ENCODE measurements around the gene KDM3A.

Gene KDM3A

DNA sequence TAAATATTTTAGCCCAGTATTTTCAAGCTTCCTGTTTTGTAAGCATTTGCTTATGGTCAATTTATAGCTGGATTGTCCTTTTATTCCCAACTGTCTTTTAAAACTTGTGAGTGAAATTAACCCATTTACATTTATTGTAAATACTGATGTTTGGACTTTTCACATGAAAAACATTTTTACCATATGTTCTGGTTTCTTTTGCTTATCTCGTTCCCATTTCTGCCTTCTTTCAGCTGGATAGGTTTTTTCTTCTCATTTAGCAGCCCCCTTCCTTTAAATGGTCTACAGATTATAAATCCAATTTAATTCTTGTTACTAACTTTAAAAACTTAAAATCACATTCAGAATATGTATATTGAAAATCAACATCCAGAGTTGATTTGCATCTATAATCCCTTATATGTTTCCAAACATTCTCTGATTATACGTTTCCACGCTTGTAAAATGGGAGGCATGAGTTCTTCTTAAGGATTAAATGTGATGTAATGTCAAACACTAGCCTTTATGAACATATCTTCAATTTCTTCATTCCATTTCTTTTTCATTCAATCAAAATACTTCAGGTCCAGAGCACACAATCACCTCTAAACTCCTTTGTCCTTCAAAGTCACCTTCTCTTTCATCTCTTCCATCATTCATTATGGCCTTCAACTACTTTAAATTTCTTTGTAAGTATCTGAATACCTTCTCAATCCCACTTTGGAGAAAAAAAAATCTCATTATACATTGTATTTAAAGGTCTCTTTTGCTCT is 1.1 kb upstream of the KDM3A start:
- Histone ChIP-seq H3K9ac (ENCODE audit: low read length) (no peak overlapping the region), H3K27me3 (ENCODE audit: control insufficient read depth, insufficient read depth, low read length) (no peaks in the 10 kb centered on the region), H3K9me3 (ENCODE audit: control insufficient read depth, low read length) (peaks cover 9% of the 10 kb centered on the region), H3K4me1 (ENCODE audit: control insufficient read depth, insufficient read depth, low read length) (peaks cover 12% of the 10 kb centered on the region), H3K36me3 (ENCODE audit: control insufficient read depth, insufficient read depth, low read length) (no peaks in the 10 kb centered on the region), H3K4me3 (ENCODE audit: low read length) (no peak overlapping the region)

DNA sequence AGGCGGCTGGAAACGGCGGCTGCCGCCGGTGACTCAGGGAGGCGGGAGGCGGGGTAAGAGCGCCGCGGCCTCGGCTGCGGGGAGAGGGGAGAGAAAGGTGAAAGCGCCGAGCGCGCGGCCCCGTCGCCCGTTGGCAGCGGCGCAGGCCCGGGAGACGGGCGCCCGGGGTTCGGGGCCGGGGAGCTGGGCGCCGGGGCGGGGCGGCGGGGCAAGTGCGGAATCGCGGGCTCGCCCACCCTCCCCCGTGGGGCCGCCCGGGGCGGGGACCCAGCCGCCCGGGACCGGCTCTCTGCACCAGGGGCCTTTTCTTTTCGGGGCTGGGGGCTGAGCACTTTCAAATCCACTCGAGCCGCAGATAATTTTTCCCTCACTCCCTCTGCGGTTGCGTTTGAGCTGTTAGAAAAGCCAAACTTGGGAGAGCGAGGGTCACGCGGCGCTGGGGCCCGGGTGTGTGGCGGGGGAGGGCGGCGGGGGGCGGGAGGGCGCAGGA is 266 bp downstream of the KDM3A start:
- Histone ChIP-seq H3K36me3 (ENCODE audit: control insufficient read depth, insufficient read depth, low read length) (no peaks in the 10 kb centered on the region), H3K4me1 (ENCODE audit: control insufficient read depth, insufficient read depth, low read length) (peaks cover 12% of the 10 kb centered on the region), H3K9me3 (ENCODE audit: control insufficient read depth, low read length) (peaks cover 9% of the 10 kb centered on the region), H3K27me3 (ENCODE audit: control insufficient read depth, insufficient read depth, low read length) (no peaks in the 10 kb centered on the region), H3K9ac (ENCODE audit: low read length) (peak overlapping the region; percentile 81), H3K4me3 (ENCODE audit: low read length) (no peak overlapping the region)

DNA sequence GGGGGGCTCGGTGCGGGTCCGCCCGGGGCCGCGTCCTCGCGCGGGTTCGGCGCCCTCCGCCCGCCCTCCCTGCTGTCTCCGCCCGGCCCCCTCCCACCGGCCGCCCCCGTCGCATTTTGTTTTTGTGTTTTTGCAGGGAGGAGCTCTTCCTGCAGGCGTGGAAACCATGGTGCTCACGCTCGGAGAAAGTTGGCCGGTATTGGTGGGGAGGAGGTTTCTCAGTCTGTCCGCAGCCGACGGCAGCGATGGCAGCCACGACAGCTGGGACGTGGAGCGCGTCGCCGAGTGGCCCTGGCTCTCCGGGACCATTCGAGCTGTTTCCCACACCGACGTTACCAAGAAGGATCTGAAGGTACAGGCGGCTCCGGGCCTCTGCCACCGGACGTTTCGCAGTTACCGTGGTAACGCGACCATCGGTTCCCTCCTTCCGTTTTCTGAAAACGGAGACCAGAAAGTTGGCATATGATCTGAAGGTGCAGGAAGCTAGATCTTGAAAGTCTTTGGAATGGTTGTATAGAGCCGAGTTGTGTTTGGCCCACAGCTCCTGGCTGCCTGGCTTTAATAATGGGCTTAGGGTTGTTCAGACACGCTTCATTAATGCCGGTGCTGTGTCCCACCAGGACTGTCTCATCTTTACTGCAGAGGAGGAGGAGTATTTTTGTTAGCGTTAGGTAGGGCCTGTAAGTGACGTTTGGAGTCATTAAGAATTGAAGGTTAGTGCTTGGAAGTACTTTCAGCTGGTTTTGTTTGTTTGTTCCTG is 891 bp downstream of the KDM3A start:
- Histone ChIP-seq H3K4me1 (ENCODE audit: control insufficient read depth, insufficient read depth, low read length) (peaks cover 12% of the 10 kb centered on the region), H3K27me3 (ENCODE audit: control insufficient read depth, insufficient read depth, low read length) (no peaks in the 10 kb centered on the region)

DNA sequence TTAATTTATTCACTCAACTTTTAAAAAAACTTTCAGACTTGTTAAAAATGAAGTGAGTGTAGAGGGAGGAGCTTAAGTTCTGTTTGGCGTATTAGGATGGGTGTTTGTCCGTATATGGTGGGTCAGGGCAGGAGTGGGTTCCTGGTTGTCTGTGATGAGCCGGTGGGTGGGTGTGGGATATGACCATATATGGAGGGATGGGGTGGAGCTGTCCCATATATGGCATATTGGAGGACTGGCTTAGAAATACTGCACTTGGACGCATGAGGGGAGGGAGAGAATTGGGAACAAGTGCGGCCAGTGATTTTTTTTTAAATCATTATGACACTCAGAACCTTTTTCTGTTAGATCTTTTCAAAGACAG is 1.5 kb downstream of the KDM3A start:
- Histone ChIP-seq H3K4me1 (ENCODE audit: control insufficient read depth, insufficient read depth, low read length) (peaks cover 12% of the 10 kb centered on the region), H3K4me3 (ENCODE audit: low read length) (peak overlapping the region; percentile 92), H3K27me3 (ENCODE audit: control insufficient read depth, insufficient read depth, low read length) (no peaks in the 10 kb centered on the region), H3K9ac (ENCODE audit: low read length) (peak overlapping the region; percentile 72), H3K9me3 (ENCODE audit: control insufficient read depth, low read length) (peaks cover 9% of the 10 kb centered on the region), H3K36me3 (ENCODE audit: control insufficient read depth, insufficient read depth, low read length) (no peaks in the 10 kb centered on the region)

More for the DNA sequence above, 891 bp downstream of the KDM3A start:
- peaks cover 9% of the 10 kb centered on the region for H3K9me3 ChIP-seq (ENCODE audit: control insufficient read depth, low read length)
- H3K4me3 ChIP-seq (ENCODE audit: low read length), result peak overlapping the region; percentile 92
- H3K36me3 ChIP-seq (ENCODE audit: control insufficient read depth, insufficient read depth, low read length), result no peaks in the 10 kb centered on the region
- H3K9ac ChIP-seq (ENCODE audit: low read length), result peak overlapping the region; percentile 72

DNA sequence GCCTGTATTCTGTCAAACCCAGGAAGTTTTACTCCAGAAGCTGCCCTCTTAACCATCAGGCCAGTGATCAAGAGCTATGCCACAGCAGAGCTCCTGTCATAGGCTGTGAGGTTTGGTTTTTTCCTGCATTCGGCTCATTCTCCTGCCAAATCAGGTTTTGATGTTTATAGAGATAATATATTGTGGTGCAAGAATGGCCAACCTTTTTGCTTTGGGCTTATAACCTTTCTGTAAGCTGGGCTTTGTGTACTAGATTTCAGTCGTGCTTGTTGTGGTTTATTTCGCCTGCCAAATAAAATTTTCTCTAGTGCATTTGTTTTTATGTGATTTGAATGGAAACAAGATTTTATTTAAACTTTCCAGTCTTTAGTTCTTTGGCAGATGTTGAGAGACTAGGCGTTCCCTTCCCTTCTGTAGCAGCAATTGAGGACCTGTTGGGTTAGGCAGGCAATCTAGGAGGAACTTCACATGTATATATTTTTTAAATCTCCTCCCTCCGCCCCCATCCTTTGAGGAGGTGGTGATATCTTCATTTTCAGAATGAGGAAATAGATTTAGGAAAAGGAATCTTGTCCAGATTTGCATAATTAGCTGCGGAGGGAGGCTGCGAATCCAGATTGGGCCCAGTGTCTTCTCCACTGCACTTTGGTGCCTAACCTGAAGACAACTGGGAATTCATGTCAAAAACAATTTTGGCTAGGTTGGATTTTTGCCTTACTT is 2.6 kb downstream of the KDM3A start:
- H3K27me3 ChIP-seq (ENCODE audit: control insufficient read depth, insufficient read depth, low read length), result no peaks in the 10 kb centered on the region
- H3K36me3 ChIP-seq (ENCODE audit: control insufficient read depth, insufficient read depth, low read length), result no peaks in the 10 kb centered on the region
- H3K9ac ChIP-seq (ENCODE audit: low read length), result no peak overlapping the region
- H3K4me3 ChIP-seq (ENCODE audit: low read length), result no peak overlapping the region
- H3K4me1 ChIP-seq (ENCODE audit: control insufficient read depth, insufficient read depth, low read length), result peaks cover 12% of the 10 kb centered on the region
- peaks cover 9% of the 10 kb centered on the region for H3K9me3 ChIP-seq (ENCODE audit: control insufficient read depth, low read length)

DNA sequence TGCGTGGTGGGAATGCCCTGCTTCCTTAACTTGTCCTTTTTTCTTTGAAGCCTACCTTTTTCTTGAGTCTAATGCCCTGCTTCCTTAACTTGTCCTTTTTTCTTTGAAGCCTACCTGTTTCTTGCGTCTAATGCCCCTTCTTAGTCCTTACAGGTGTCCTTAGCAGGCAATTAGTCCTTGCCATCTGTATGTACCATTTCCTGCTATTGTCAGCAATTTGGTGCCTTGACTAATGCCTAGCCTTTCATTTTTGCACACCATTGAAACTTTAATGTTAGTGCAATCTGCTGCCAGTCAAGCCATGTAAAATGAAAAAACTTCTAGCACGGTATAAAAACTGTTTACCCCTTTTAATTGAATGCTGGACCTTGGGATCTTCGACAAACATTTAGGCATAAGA is 4.3 kb downstream of the KDM3A start:
- H3K9me3 ChIP-seq (ENCODE audit: control insufficient read depth, low read length), result no peaks in the 10 kb centered on the region
- H3K4me3 ChIP-seq (ENCODE audit: low read length), result no peak overlapping the region
- H3K27me3 ChIP-seq (ENCODE audit: control insufficient read depth, insufficient read depth, low read length), result no peaks in the 10 kb centered on the region
- H3K9ac ChIP-seq (ENCODE audit: low read length), result no peak overlapping the region
- peaks cover 12% of the 10 kb centered on the region for H3K4me1 ChIP-seq (ENCODE audit: control insufficient read depth, insufficient read depth, low read length)
- no peaks in the 10 kb centered on the region for H3K36me3 ChIP-seq (ENCODE audit: control insufficient read depth, insufficient read depth, low read length)

DNA sequence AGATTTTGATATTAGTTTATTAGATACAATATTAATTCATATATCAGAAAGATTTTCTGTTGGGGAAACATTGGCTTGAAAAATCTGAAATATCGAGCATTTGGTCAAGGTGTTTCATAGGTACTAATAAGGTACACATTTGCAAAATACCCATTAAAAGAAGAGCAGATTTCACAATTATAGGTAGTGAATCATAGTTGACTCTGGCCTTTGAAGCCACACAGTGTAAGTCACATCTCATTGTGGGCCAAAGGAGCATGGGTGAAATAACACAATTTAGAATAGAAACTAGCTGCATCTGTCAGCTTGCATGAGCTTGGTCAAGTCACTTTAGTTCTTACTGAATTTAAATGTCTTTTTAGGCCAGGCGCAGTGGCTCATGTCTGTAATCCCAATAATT is 4.9 kb downstream of the KDM3A start:
- Histone ChIP-seq H3K27me3 (ENCODE audit: control insufficient read depth, insufficient read depth, low read length) (no peaks in the 10 kb centered on the region), H3K4me3 (ENCODE audit: low read length) (no peak overlapping the region), H3K4me1 (ENCODE audit: control insufficient read depth, insufficient read depth, low read length) (peaks cover 9% of the 10 kb centered on the region), H3K9ac (ENCODE audit: low read length) (no peak overlapping the region), H3K9me3 (ENCODE audit: control insufficient read depth, low read length) (no peaks in the 10 kb centered on the region), H3K36me3 (ENCODE audit: control insufficient read depth, insufficient read depth, low read length) (no peaks in the 10 kb centered on the region)

DNA sequence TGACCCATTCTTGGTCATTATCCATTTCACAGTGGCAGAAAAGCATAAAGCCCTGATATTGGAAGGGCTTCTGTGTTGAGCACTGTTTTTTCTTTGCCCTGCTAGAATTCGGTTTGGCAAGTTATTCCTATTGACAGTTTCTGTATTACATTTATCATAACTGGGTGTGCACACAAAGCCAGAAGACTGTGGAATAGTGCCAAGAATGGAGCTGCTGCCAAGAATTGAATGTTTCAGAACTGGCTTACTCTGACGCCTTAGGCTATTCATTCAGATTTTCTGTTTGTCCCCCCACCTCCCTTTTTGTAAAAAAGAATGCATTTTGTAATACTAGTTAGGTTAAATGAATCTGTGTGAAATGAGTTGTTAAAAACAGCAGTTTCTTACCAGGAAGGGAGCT is 12.7 kb downstream of the KDM3A start:
- H3K9ac ChIP-seq (ENCODE audit: low read length), result no peak overlapping the region
- peaks cover 15% of the 10 kb centered on the region for H3K4me1 ChIP-seq (ENCODE audit: control insufficient read depth, insufficient read depth, low read length)
- H3K4me3 ChIP-seq (ENCODE audit: low read length), result no peak overlapping the region
- no peaks in the 10 kb centered on the region for H3K36me3 ChIP-seq (ENCODE audit: control insufficient read depth, insufficient read depth, low read length)
- no peaks in the 10 kb centered on the region for H3K27me3 ChIP-seq (ENCODE audit: control insufficient read depth, insufficient read depth, low read length)
- no peaks in the 10 kb centered on the region for H3K9me3 ChIP-seq (ENCODE audit: control insufficient read depth, low read length)

DNA sequence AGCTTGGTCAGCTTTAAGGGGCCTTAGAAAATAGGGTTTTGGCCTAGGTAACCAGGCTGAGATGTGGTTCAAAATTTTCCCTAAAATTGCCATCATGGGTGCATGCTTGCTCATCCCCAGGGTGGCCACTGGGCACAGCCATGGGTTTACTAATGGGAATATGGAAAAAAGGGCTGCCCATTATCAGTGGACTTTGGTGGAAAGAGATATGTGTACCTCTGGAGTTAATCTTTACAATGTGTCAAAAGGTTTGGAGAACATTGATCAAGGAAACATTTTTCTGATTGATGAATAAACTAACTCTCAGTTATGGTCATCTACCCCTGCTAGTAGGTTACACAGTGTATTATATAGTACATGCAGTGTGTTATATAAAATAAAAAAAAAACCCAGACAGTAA is 13.1 kb downstream of the KDM3A start:
- Histone ChIP-seq H3K4me1 (ENCODE audit: control insufficient read depth, insufficient read depth, low read length) (peaks cover 15% of the 10 kb centered on the region), H3K27me3 (ENCODE audit: control insufficient read depth, insufficient read depth, low read length) (no peaks in the 10 kb centered on the region), H3K9me3 (ENCODE audit: control insufficient read depth, low read length) (no peaks in the 10 kb centered on the region), H3K4me3 (ENCODE audit: low read length) (no peak overlapping the region), H3K9ac (ENCODE audit: low read length) (no peak overlapping the region), H3K36me3 (ENCODE audit: control insufficient read depth, insufficient read depth, low read length) (no peaks in the 10 kb centered on the region)

DNA sequence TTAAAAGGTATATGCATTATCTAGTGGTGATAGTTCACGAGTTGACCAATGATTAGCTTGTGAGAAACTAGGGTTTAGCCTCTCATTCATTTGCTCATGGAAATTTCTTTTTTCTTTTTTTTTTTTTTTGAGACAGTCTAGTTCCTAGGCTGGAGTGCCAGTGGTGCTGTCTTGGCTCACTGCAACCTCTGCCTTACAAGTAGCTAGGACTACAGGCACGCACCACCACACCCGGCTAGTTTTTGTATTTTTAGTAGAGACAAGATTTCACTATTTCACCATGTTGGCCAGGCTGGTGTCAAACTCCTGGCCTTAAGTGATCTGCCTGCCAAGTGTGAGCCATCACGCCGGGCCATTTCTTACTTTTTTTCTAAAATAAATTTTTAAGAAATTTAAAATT is 14.0 kb downstream of the KDM3A start:
- Histone ChIP-seq H3K36me3 (ENCODE audit: control insufficient read depth, insufficient read depth, low read length) (no peaks in the 10 kb centered on the region), H3K9ac (ENCODE audit: low read length) (no peak overlapping the region), H3K4me1 (ENCODE audit: control insufficient read depth, insufficient read depth, low read length) (peaks cover 15% of the 10 kb centered on the region)

DNA sequence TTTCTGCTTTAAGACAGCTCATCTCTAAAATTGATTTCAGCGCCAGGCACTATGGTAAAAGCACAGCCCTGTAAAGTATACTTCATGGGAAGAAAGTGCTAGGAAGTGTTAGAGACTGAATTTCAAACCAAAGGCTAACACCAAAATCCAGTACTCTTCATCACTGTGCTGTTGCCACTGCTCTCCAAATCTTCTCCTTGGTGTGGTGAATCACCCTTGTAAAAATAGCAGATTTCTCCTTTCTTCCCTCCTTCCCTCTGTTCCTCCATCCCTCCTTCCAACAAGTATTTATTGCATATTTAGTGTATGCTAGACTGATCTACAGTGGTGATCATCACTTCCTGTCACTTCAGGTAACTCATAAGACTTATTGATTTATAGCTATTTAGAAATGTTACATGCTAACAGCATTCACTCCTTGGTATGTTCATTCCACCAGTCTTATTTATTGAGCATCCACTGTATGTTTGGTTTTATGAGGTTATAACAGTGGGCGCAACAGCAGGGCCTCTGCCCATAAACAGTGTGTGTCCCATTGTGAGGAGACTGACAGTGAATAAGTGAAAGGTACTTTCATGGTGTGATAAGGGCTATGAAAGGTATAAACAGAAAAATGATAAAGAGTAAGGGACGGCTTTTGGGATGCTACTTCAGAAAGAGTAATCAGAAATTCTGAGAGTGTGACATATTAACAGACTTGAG is 20.0 kb downstream of the KDM3A start:
- no peaks in the 10 kb centered on the region for H3K27me3 ChIP-seq (ENCODE audit: control insufficient read depth, insufficient read depth, low read length)
- no peaks in the 10 kb centered on the region for H3K9me3 ChIP-seq (ENCODE audit: control insufficient read depth, low read length)
- peaks cover 6% of the 10 kb centered on the region for H3K36me3 ChIP-seq (ENCODE audit: control insufficient read depth, insufficient read depth, low read length)
- H3K4me3 ChIP-seq (ENCODE audit: low read length), result no peak overlapping the region
- no peaks in the 10 kb centered on the region for H3K4me1 ChIP-seq (ENCODE audit: control insufficient read depth, insufficient read depth, low read length)
- H3K9ac ChIP-seq (ENCODE audit: low read length), result no peak overlapping the region

More for the DNA sequence above, 14.0 kb downstream of the KDM3A start:
- no peaks in the 10 kb centered on the region for H3K9me3 ChIP-seq (ENCODE audit: control insufficient read depth, low read length)
- H3K4me3 ChIP-seq (ENCODE audit: low read length), result no peak overlapping the region
- H3K27me3 ChIP-seq (ENCODE audit: control insufficient read depth, insufficient read depth, low read length), result no peaks in the 10 kb centered on the region
